ENCODE data around the gene HDAC3.
"Not testable (repeated sequence)": the region's sequence is repeated elsewhere in the genome, so short reads cannot be mapped to it uniquely, and the experiment has no call there.

The HDAC3 gene

GRCh38 chr5:141617682-141618029 lies 19.0 kb downstream of the HDAC3 start:
- DNase-seq (ENCODE audit: low read depth in 2 of 2): peak in 1 of 2 donors; percentile 28
- TF ChIP-seq, protein P1, sequence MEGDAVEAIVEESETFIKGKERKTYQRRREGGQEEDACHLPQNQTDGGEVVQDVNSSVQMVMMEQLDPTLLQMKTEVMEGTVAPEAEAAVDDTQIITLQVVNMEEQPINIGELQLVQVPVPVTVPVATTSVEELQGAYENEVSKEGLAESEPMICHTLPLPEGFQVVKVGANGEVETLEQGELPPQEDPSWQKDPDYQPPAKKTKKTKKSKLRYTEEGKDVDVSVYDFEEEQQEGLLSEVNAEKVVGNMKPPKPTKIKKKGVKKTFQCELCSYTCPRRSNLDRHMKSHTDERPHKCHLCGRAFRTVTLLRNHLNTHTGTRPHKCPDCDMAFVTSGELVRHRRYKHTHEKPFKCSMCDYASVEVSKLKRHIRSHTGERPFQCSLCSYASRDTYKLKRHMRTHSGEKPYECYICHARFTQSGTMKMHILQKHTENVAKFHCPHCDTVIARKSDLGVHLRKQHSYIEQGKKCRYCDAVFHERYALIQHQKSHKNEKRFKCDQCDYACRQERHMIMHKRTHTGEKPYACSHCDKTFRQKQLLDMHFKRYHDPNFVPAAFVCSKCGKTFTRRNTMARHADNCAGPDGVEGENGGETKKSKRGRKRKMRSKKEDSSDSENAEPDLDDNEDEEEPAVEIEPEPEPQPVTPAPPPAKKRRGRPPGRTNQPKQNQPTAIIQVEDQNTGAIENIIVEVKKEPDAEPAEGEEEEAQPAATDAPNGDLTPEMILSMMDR (IDR thresholded peaks at IDR 0.05; ENCODE audit: low read depth, low read length): no peak
- H3K4me3 ChIP-seq (replicated peaks in 1 of 2; ENCODE audit: low read depth in 2 of 2, low read length in 2 of 2): peak overlapping the region; percentile 79 to 86

DNA sequence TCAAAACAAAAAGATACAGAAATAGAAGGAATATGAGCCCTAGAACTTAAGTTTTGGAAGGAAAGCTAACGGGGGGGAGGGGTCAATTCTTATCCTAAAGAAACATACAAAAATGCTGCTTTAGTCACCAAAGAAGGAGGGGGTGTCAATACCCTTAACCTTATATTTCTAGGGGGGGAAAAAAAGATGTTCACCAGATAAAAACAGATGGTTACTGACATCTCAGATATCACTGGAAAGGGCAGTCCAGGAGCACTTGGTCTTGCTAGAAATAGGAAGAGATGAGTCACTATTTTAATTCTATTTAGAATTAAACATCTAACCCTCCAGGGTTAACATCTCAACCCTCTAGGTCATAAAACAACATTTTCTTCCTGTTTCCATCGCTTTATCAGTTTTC lies 19.5 kb downstream of the HDAC3 start:
- TF ChIP-seq, protein P1 (IDR thresholded peaks at IDR 0.05; ENCODE audit: low read depth, low read length): no peak
- peak in 1 of 2 donors; percentile 25 for DNase-seq (ENCODE audit: low read depth in 2 of 2)
- H3K4me3 ChIP-seq (replicated peaks in 1 of 2; ENCODE audit: low read depth in 2 of 2, low read length in 2 of 2): peak overlapping the region; percentile 79 to 86

- H3K4me3 ChIP-seq (replicated peaks in 1 of 2; ENCODE audit: low read depth in 2 of 2, low read length in 2 of 2): no peak overlapping the region
- TF ChIP-seq, protein P1 (IDR thresholded peaks at IDR 0.05; ENCODE audit: low read depth, low read length): no peak
- DNase-seq (ENCODE audit: low read depth in 2 of 2): no peak
Measured at GRCh38 chr5:141615991-141616720, 20.5 kb downstream of the HDAC3 start.

DNA sequence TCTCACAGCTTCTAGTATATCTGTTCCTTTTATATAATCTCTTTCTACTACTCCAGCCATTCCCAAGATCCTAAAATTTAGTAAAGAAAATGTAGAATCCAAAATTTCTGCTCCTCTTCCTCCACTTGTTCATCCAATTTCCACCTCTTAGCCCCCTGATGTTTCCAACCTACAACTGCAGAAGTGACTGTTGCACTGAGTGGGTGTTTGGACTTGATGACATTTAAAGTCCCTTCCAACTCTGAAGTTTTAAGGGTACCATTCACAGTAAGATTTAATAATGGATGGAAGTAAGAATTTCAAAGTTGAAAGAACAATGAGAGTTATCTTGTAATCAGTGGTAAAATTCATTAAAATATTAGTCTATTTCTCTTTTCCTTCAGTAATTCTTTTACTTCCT lies 23.3 kb downstream of the HDAC3 start:
- H3K4me3 ChIP-seq (replicated peaks in 1 of 2; ENCODE audit: low read depth in 2 of 2, low read length in 2 of 2): no peak overlapping the region
- TF ChIP-seq, protein P1 (IDR thresholded peaks at IDR 0.05; ENCODE audit: low read depth, low read length): no peak
- no peak for DNase-seq (ENCODE audit: low read depth in 2 of 2)

GRCh38 chr5:141611289-141611688 lies 25.4 kb downstream of the HDAC3 start:
- TF ChIP-seq, protein P1 (IDR thresholded peaks at IDR 0.05; ENCODE audit: low read depth, low read length): no peak
- DNase-seq (ENCODE audit: low read depth in 2 of 2): no peak
- no peak overlapping the region for H3K4me3 ChIP-seq (replicated peaks in 1 of 2; ENCODE audit: low read depth in 2 of 2, low read length in 2 of 2)

- not testable (repeated sequence) for H3K4me3 ChIP-seq (replicated peaks in 1 of 2; ENCODE audit: low read depth in 2 of 2, low read length in 2 of 2)
Measured at GRCh38 chr5:141609921-141610320, 26.7 kb downstream of the HDAC3 start.

GRCh38 chr5:141609044-141609443 lies 27.6 kb downstream of the HDAC3 start:
- no peak overlapping the region for H3K4me3 ChIP-seq (replicated peaks in 1 of 2; ENCODE audit: low read depth in 2 of 2, low read length in 2 of 2)
- no peak for DNase-seq (ENCODE audit: low read depth in 2 of 2)
- TF ChIP-seq, protein P1 (IDR thresholded peaks at IDR 0.05; ENCODE audit: low read depth, low read length): no peak

More at GRCh38 chr5:141609921-141610320, 26.7 kb downstream of the HDAC3 start:
- DNase-seq (ENCODE audit: low read depth in 2 of 2): not testable (repeated sequence)
